Activated naive CD4-positive, alpha-beta T cell treated with anti-CD3 and anti-CD28 coated beads, Interleukin-2, amount 50 U/mL, for 72 hours (primary cell): ENCODE measurements around the gene CDC42BPB. TPM values are rescaled to one million over a fixed set of nuclear protein-coding genes. Genes with fewer than 3 reads are reported as not detected.

ENCODE experiments used
- ATAC-seq, 2 donors: fragments of 150-1000 bp; cut with Tn5 transposase; 2 replicates each; pipeline ENCODE4 v1.10.0; 2021; ENCODE audit warnings: mild to moderate bottlenecking in 2 of 2, moderate library complexity in 2 of 2
- DNase-seq, 2 donors: peaks; one replicate each; pipeline ENCODE4 v3.0.0; 2021 to 2022; ENCODE audit warnings: low spot score in 2 of 2
- H3K27ac Mint-ChIP-seq, 2 donors: one replicate each; pipeline ENCODE4 v1.8.0; 2022; ENCODE audit warnings: mild to moderate bottlenecking in 2 of 2, mixed read lengths in 2 of 2
- H3K36me3 Mint-ChIP-seq, 2 donors: one replicate each; pipeline ENCODE4 v1.8.0; 2022; ENCODE audit warnings: mixed read lengths in 2 of 2
- H3K9me3 Mint-ChIP-seq, 2 donors: one replicate each; pipeline ENCODE4 v1.8.0; 2022; ENCODE audit warnings: mixed read lengths in 2 of 2
- total RNA-seq, 2 donors: library from RNA; stranded (reverse); gene quantifications; one replicate each; pipeline ENCODE4 v1.2.3, GENCODE V29; 2022

The CDC42BPB gene
- total RNA-seq, 2 donors from 2014 or later = 3.4 to 5.8 TPM

DNA sequence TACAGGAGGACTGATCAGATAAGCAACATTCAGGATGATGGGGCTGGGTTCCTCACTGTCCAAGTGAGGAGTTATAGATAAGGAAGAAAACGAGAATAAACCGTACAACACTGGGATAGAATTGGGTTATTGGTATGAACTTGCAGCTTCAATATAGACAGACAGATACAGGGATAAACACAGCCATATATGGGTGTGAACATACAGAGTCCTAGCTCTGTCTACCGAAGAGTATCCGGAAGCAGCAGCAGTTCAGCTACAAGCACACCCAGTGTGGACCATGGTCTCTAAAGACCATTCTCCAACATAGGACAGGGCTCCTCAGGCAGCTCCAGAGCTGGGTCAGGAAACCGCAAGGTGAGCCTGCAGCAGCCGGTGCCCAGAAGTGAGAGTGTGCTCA lies 40.8 kb downstream of the CDC42BPB start:
- DNase-seq = no peak
- no peaks in the 10 kb centered on the region for H3K9me3 Mint-ChIP-seq
- H3K27ac Mint-ChIP-seq = no peak overlapping the region
- no peaks in the 10 kb centered on the region for H3K36me3 Mint-ChIP-seq
- no peak for ATAC-seq

GRCh38 chr14:103016071-103016470 lies 41.3 kb downstream of the CDC42BPB start:
- no peak for ATAC-seq
- DNase-seq = no peak
- Mint-ChIP-seq H3K9me3 (no peaks in the 10 kb centered on the region), H3K36me3 (no peaks in the 10 kb centered on the region), H3K27ac (no peak overlapping the region)

DNA sequence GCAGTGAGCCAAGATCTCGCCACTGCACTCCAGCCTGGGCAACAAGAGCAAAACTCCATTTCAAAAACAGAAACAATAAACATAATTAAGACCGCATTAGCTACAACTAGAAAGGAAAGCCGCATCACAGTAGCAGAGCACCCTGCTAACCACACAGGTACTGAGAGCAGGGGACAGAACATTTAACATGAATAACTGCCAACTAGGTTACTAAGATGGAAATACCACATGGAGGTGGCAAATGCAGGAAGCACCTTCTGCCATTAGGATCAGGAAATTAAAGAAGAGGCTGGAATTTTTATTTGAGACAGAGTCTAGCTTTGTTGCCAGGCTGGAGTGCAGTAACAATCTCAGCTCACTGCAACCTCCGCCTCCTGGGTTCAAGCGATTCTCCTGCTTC lies 41.9 kb downstream of the CDC42BPB start:
- H3K36me3 Mint-ChIP-seq = no peaks in the 10 kb centered on the region
- H3K27ac Mint-ChIP-seq = no peak overlapping the region
- ATAC-seq = no peak
- DNase-seq = no peak
- H3K9me3 Mint-ChIP-seq = no peaks in the 10 kb centered on the region

GRCh38 chr14:103014466-103015228 lies 42.7 kb downstream of the CDC42BPB start:
- ATAC-seq (peak in 1 of 2 donors; percentile 69), DNase-seq (no peak)
- Mint-ChIP-seq H3K36me3 (no peaks in the 10 kb centered on the region), H3K9me3 (no peaks in the 10 kb centered on the region), H3K27ac (peak overlapping the region in 1 of 2 donors; percentile 51)

GRCh38 chr14:103013028-103013427 lies 44.3 kb downstream of the CDC42BPB start:
- Mint-ChIP-seq H3K27ac (no peak overlapping the region), H3K9me3 (no peaks in the 10 kb centered on the region), H3K36me3 (no peaks in the 10 kb centered on the region)
- no peak for DNase-seq
- no peak for ATAC-seq

DNA sequence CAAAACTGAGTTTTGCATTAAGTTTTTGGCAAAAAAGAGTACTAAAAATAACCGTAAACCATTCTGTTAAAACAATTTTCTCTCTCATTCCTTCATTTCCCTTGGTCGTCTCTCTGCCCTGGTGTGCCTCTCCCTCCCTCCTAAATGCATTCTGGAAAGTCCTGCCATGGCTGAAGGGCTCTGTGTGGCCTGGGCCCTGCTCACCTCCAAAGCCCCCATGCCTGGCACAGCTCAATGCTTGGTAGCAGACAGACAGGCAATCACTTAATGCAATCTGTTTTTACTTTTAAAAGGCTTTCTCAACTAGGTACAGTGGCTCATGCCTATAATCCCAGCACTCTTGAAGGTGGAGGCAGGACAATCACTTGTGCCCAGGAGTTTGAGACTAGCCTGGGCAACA lies 47.8 kb downstream of the CDC42BPB start:
- Mint-ChIP-seq H3K27ac (no peak overlapping the region), H3K9me3 (no peaks in the 10 kb centered on the region), H3K36me3 (no peaks in the 10 kb centered on the region)
- ATAC-seq (no peak), DNase-seq (no peak)

- H3K36me3 Mint-ChIP-seq = no peaks in the 10 kb centered on the region
- no peak overlapping the region for H3K27ac Mint-ChIP-seq
- H3K9me3 Mint-ChIP-seq = no peaks in the 10 kb centered on the region
Measured at GRCh38 chr14:103008768-103009357, 48.5 kb downstream of the CDC42BPB start.

DNA sequence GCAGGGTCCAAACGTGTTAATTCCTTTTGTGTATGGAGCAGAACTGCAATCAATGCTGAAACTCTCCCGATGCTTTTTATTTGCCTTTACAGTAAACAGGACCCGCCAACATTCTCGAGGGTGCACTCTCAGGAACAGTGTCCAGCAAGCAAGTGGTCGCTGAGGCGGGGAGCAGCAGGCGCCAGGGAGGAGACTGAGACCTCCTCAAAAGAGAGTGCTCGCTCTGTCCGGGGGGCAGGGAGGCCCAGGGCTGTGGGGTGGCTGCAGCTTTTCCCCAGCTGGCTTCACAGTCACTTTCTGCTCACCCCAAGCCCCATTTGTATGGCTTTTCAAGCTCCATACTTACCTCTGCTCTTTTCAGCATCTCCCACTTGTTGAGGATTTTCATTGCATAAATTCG lies 49.2 kb downstream of the CDC42BPB start:
- DNase-seq (no peak), ATAC-seq (no peak)
- Mint-ChIP-seq H3K9me3 (no peaks in the 10 kb centered on the region), H3K36me3 (no peaks in the 10 kb centered on the region), H3K27ac (no peak overlapping the region)

More at GRCh38 chr14:103008768-103009357, 48.5 kb downstream of the CDC42BPB start:
- ATAC-seq = no peak
- DNase-seq = no peak

- DNase-seq (no peak), ATAC-seq (no peak)
- Mint-ChIP-seq H3K9me3 (no peaks in the 10 kb centered on the region), H3K36me3 (no peaks in the 10 kb centered on the region), H3K27ac (peak overlapping the region in 1 of 2 donors; percentile 51)
Measured at GRCh38 chr14:103007555-103007954, 49.8 kb downstream of the CDC42BPB start.

DNA sequence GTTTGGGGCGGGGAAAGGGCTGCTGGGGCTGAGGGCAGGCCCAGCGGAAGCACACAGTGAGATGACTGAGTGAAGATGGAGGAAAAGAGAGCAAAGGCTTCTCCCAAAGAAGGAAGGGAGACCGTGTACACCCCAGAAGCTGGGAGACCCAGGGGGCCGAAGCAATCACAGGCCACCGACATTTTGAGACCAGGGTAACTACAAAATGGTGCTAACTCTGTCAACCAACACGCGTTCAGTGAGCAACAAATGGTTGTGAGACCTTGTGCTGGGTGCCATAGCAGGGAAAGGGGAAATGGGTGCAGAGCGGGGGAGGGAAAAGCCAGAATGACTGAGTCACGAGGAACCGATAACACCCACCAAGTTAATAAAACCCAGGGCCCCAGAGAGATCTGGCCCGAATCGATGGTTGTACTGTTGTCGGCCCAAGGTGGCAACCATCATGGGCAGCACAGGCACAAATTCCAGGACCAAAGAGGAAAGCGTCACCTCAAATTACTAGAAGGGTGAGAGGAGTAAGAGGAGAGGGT lies 50.3 kb downstream of the CDC42BPB start:
- no peaks in the 10 kb centered on the region for H3K36me3 Mint-ChIP-seq
- no peak overlapping the region for H3K27ac Mint-ChIP-seq
- DNase-seq (no peak), ATAC-seq (no peak)
- no peaks in the 10 kb centered on the region for H3K9me3 Mint-ChIP-seq

- H3K9me3 Mint-ChIP-seq = no peaks in the 10 kb centered on the region
- ATAC-seq = no peak
- no peak for DNase-seq
- no peak overlapping the region for H3K27ac Mint-ChIP-seq
- no peaks in the 10 kb centered on the region for H3K36me3 Mint-ChIP-seq
Measured at GRCh38 chr14:103006106-103006505, 51.2 kb downstream of the CDC42BPB start.

GRCh38 chr14:103003850-103004249 lies 53.5 kb downstream of the CDC42BPB start:
- DNase-seq = no peak
- H3K27ac Mint-ChIP-seq = no peak overlapping the region
- H3K9me3 Mint-ChIP-seq = no peaks in the 10 kb centered on the region
- no peaks in the 10 kb centered on the region for H3K36me3 Mint-ChIP-seq
- ATAC-seq = no peak

GRCh38 chr14:103003351-103003615 lies 54.1 kb downstream of the CDC42BPB start:
- no peaks in the 10 kb centered on the region for H3K9me3 Mint-ChIP-seq
- H3K36me3 Mint-ChIP-seq = no peaks in the 10 kb centered on the region
- H3K27ac Mint-ChIP-seq = no peak overlapping the region

GRCh38 chr14:103002578-103003350 lies 54.6 kb downstream of the CDC42BPB start:
- no peaks in the 10 kb centered on the region for H3K36me3 Mint-ChIP-seq
- H3K27ac Mint-ChIP-seq = no peak overlapping the region
- ATAC-seq = no peak
- no peaks in the 10 kb centered on the region for H3K9me3 Mint-ChIP-seq
- DNase-seq = no peak

More at GRCh38 chr14:103003351-103003615, 54.1 kb downstream of the CDC42BPB start:
- DNase-seq (no peak), ATAC-seq (no peak)

DNA sequence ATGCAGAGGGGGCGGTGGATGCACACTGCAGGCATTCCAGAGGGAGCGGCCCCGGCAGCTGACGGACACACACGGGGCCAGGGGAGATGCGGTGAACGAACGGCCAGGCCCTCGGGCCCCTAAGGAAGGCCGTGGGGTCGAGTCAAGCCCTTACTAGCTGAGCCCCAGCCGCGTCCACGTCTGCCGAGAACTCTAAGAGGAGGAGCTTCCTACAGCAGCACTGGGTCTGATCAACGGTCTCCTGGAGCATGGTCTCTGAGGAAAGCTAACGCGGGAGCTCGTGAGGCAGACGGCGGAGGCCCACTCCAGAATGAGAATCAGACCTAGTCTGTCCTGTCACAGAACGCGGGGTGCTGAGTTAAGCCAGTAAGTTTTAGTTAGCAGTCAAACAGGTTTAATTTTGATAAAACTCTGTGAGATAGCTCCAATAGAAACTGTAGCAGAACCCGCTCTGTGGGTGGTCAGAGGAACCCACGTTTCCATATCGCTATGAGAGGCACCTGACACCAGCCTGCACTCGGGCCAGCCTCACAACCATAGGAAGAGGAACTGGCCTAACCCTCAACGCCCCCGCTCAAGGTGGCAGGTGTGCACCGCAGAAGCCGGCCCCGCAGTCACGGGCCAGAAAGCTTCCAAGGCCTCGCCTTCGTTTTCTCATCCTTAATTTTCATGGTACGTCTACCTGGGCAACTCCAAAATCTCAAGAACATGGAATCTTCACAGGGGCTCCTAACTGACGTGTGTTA lies 55.5 kb downstream of the CDC42BPB start:
- ATAC-seq (no peak), DNase-seq (no peak)
- Mint-ChIP-seq H3K36me3 (no peaks in the 10 kb centered on the region), H3K9me3 (no peaks in the 10 kb centered on the region), H3K27ac (no peak overlapping the region)

- H3K9me3 Mint-ChIP-seq = no peaks in the 10 kb centered on the region
- H3K36me3 Mint-ChIP-seq = no peaks in the 10 kb centered on the region
- no peak for DNase-seq
- no peak for ATAC-seq
- no peak overlapping the region for H3K27ac Mint-ChIP-seq
Measured at GRCh38 chr14:103001226-103001625, 56.1 kb downstream of the CDC42BPB start.
